Suppressor macrophage treated with lipopolysaccharide for 1 hour (primary cell): ENCODE results near the gene MS4A13.
"Not testable (repeated sequence)": the region's sequence is repeated elsewhere in the genome, so short reads cannot be mapped to it uniquely, and the experiment has no call there.

Source experiments
- DNase-seq, 3 donors: peaks; one replicate each; pipeline ENCODE4 v3.0.0-alpha.2; 2020 to 2022

The MS4A13 gene

GRCh38 chr11:60515144-60515855 is at the start of gene MS4A13:
MS4A13 (plus strand) TSS chr11:60515392; CDS start chr11:60518084, 2,692 bp downstream.
- DNase-seq: no peak

- DNase-seq: no peak
Measured at GRCh38 chr11:60468829-60469228, 46.4 kb upstream of the MS4A13 start.

GRCh38 chr11:60469723-60470122 is 45.5 kb upstream of the MS4A13 start:
- no peak for DNase-seq

GRCh38 chr11:60477035-60477445 is 38.2 kb upstream of the MS4A13 start:
- peak; percentile 39 to 66 (median 65) for DNase-seq

GRCh38 chr11:60482361-60482760 is 32.8 kb upstream of the MS4A13 start:
- DNase-seq: peak; percentile 25 to 39 (median 27)

- peak; percentile 58 to 66 (median 59) for DNase-seq
Measured at GRCh38 chr11:60485987-60486386, 29.2 kb upstream of the MS4A13 start.

GRCh38 chr11:60492488-60493009 is 22.6 kb upstream of the MS4A13 start, which contains the start of gene MS4A12:
MS4A12 (plus strand) TSS chr11:60492778; CDS start chr11:60497319, 4,541 bp downstream.
- no peak for DNase-seq

- DNase-seq: no peak
Measured at GRCh38 chr11:60493454-60493853, 21.7 kb upstream of the MS4A13 start.

- peak in 2 of 3 donors; percentile 29 to 31 for DNase-seq
Measured at GRCh38 chr11:60498399-60498798, 16.8 kb upstream of the MS4A13 start.

- DNase-seq: peak; percentile 25 to 71 (median 68)
Measured at GRCh38 chr11:60498853-60499252, 16.3 kb upstream of the MS4A13 start.

- no peak for DNase-seq
Measured at GRCh38 chr11:60500276-60500910, 14.8 kb upstream of the MS4A13 start.

- DNase-seq: peak in 1 of 3 donors; percentile 22
Measured at GRCh38 chr11:60502221-60502775, 12.9 kb upstream of the MS4A13 start.

GRCh38 chr11:60504219-60504905 is 10.8 kb upstream of the MS4A13 start:
- DNase-seq: no peak

- DNase-seq: not testable (repeated sequence)
Measured at GRCh38 chr11:60509609-60510008, 5.6 kb upstream of the MS4A13 start.

- DNase-seq: not testable (repeated sequence)
Measured at GRCh38 chr11:60510209-60510608, 5.0 kb upstream of the MS4A13 start.

GRCh38 chr11:60511393-60511792 is 3.8 kb upstream of the MS4A13 start:
- no peak for DNase-seq

- DNase-seq: no peak
Measured at GRCh38 chr11:60512651-60513225, 2.5 kb upstream of the MS4A13 start.

- DNase-seq: peak in 1 of 3 donors; percentile 32
Measured at GRCh38 chr11:60513496-60514460, 1.4 kb upstream of the MS4A13 start.

- DNase-seq: no peak
Measured at GRCh38 chr11:60528465-60528864, 13.3 kb downstream of the MS4A13 start.

GRCh38 chr11:60528934-60529333 is 13.7 kb downstream of the MS4A13 start:
- DNase-seq: peak; percentile 65 to 79 (median 68)

GRCh38 chr11:60530454-60531100 is 15.4 kb downstream of the MS4A13 start:
- DNase-seq: peak in 1 of 3 donors; percentile 20
